ENCODE measurements around the gene KIF3A. TPM values are rescaled to one million over a fixed set of nuclear protein-coding genes. Genes with fewer than 3 reads are reported as not detected.
A peak's percentile ranks its signal among the peaks of the same experiment; 100 is the strongest.

The KIF3A gene
- total and polyA plus RNA-seq, 2 of the 8 experiments (the other 6 are each of a cell fraction or from before 2014, with no cell fraction given), result 3.1 to 13.1 TPM

DNA sequence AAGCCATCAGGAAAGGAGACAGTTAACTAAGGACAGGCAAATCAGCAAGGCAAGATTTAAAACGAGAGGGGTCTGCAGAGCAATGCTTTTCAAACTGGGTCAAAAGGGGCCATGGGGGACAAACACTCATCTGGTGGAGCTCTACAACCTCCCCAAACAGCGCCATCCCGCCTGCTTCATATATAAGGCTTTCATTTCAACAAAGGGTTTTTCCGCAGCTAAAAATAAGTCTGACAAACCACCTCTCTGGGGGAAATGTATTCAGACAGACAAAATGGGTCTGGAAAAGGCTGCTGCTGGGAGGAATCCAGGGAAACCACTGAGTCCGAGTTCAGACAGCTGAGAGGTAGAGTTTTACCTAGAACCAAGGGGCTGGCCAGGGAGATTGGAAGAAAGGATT is 48.0 kb upstream of the KIF3A start:
- no peak overlapping the region for H2BK12ac ChIP-seq (ENCODE audit: low read depth, low read length)
- no peaks in the 10 kb centered on the region for H3K79me2 ChIP-seq (ENCODE audit: control insufficient read depth in 1 of 2, insufficient read depth in 2 of 2, low read length in 2 of 2)
- no peak overlapping the region for H3K18ac ChIP-seq (ENCODE audit: extremely low read depth, low read length)
- no peaks in the 10 kb centered on the region; a peak in 1 of 7 replicates for H3K4me1 ChIP-seq (replicated peaks in 1 of 4; ENCODE audit: control insufficient read depth in 3 of 4, insufficient read depth in 4 of 4, low read length in 3 of 4)
- H2BK120ac ChIP-seq (replicated peaks; ENCODE audit: low read depth, low read length), result no peak overlapping the region
- POLR2A ChIA-PET (ENCODE audit: partially characterized antibody), result interaction anchor here (0.9 kb wide), 1 partner anchor 38 kb away, joined by 4 read pairs; no protein-coding TSS in a partner anchor
- CTCF ChIA-PET (ENCODE audit: partially characterized antibody), result interaction anchor here (1.0 to 3.1 kb wide), 7 partner anchors 10 to 258 kb away, joined by 3 to 11 read pairs (median 4); partner anchors contain the start of gene CCNI2
- H3K9ac ChIP-seq (replicated peaks in 1 of 4; ENCODE audit: extremely low read depth in 1 of 4, low read depth in 3 of 4, low read length in 3 of 4), result no peak overlapping the region
- 0 out of 2 replicates have a peak overlapping the region, but pooled peaks have one; percentile 39 for H2AFZ ChIP-seq (ENCODE audit: low read length)
- no peaks in the 10 kb centered on the region for H3K27me3 ChIP-seq (replicated peaks in 1 of 4; ENCODE audit: control insufficient read depth in 3 of 4, extremely low read depth in 1 of 4, insufficient read depth in 3 of 4, low read length in 3 of 4)
- 90% methylated on average over 5 of the region's 5 CpGs; no CpG with 5 or more reads in 1 of the 2 experiments for WGBS, 2 experiments (ENCODE audit: extremely low coverage in 1 of 2, insufficient coverage in 1 of 2, insufficient read length in 1 of 2, insufficient replicate concordance in 2 of 2, low coverage in 1 of 2, low lambda C conversion rate in 2 of 2, missing lambda C conversion rate in 1 of 2)
- no peak overlapping the region for H3K14ac ChIP-seq (ENCODE audit: insufficient read length)
- no peak overlapping the region for H4K91ac ChIP-seq (replicated peaks; ENCODE audit: insufficient read length, low read length)
- no peak for TF ChIP-seq EZH2 (IDR thresholded peaks at IDR 0.05; ENCODE audit: low read depth, low read length, severe bottlenecking)
- no peak for TF ChIP-seq TAF7 (optimal IDR thresholded peaks at IDR 0.05; ENCODE audit: borderline replicate concordance, low read depth, low read length)
- TF ChIP-seq POLR2A (IDR thresholded peaks at IDR 0.05; ENCODE audit: control extremely low read depth in 1 of 2, low read depth in 2 of 2, low read length in 2 of 2), result no peak
- no peak overlapping the region for H3K27ac ChIP-seq (ENCODE audit: low read depth, low read length)
- H3K9me3 ChIP-seq (ENCODE audit: insufficient read depth in 2 of 2, low read depth in 1 of 2, low read length in 1 of 2), result no peaks in the 10 kb centered on the region
- no peaks in the 10 kb centered on the region for H3K23me2 ChIP-seq (ENCODE audit: low read depth, low read length)
- no peak overlapping the region for H3K56ac ChIP-seq (replicated peaks; ENCODE audit: insufficient read length, low read depth, low read length)
- H2BK15ac ChIP-seq (ENCODE audit: low read length), result no peak overlapping the region
- no peak overlapping the region for H2BK5ac ChIP-seq (ENCODE audit: low read depth, low read length)
- DNase-seq (ENCODE audit: low read depth in 1 of 2, low spot score in 2 of 2) (no peak), FAIRE-seq (no peak)
- H4K5ac ChIP-seq (ENCODE audit: insufficient read length, low read depth, low read length), result no peak overlapping the region
- no peak overlapping the region for H3K23ac ChIP-seq (ENCODE audit: insufficient read length)
- H3K79me1 ChIP-seq (ENCODE audit: low read depth, low read length), result no peaks in the 10 kb centered on the region
- no peak overlapping the region for H3K4ac ChIP-seq (replicated peaks; ENCODE audit: insufficient read length, low read depth, low read length)
- H4K20me1 ChIP-seq (replicated peaks in 1 of 2; ENCODE audit: control insufficient read depth in 1 of 2, insufficient read depth in 2 of 2, low read length in 2 of 2), result no peaks in the 10 kb centered on the region
- no peak overlapping the region for H2BK20ac ChIP-seq (ENCODE audit: low read length)
- no peaks in the 10 kb centered on the region for H3K36me3 ChIP-seq (ENCODE audit: control insufficient read depth in 2 of 4, insufficient read depth in 4 of 4, low read length in 3 of 4)
- H4K8ac ChIP-seq (ENCODE audit: extremely low read depth, insufficient read depth, low read length), result no peak overlapping the region
- no peak overlapping the region for H3K4me3 ChIP-seq (ENCODE audit: extremely low read depth in 1 of 4, insufficient read depth in 2 of 4, low read depth in 3 of 4, low read length in 4 of 4)
- no peak overlapping the region for H3K4me2 ChIP-seq (ENCODE audit: insufficient read depth in 1 of 2, low read depth in 2 of 2, low read length in 2 of 2)
- H2AK5ac ChIP-seq (ENCODE audit: low read depth, low read length), result no peak overlapping the region
